ENCODE measurements around the gene TGM2. TPM values are rescaled to one million over a fixed set of nuclear protein-coding genes. Genes with fewer than 3 reads are reported as not detected.

Gene TGM2
- total RNA-seq, 1 experiment from 2014 or later: 113 TPM

- H3K4me3 ChIP-seq (ENCODE audit: low read depth in 2 of 2, low read length in 2 of 2): no peak overlapping the region
- H3K4me1 ChIP-seq (ENCODE audit: control insufficient read depth, insufficient read depth, low read length): peaks cover 29% of the 10 kb centered on the region
- peak; percentile 64 for ATAC-seq
- DNase-seq (ENCODE audit: low read depth, low spot score): no peak
- peaks cover 3% of the 10 kb centered on the region for H3K36me3 ChIP-seq (ENCODE audit: control insufficient read depth, insufficient read depth, low read length)
- POLR2A ChIA-PET: no interaction called here
- CTCF ChIA-PET: interaction anchor here (0.5 to 0.7 kb wide), 2 partner anchors 74 to 937 kb away, joined by 3 to 4 read pairs; no protein-coding TSS in a partner anchor
- TF ChIP-seq TCF7L2 (IDR thresholded peaks at IDR 0.05; ENCODE audit: low read depth, low read length) (no peak), CTCF (IDR thresholded peaks at IDR 0.05) (no peak)
- no peaks in the 10 kb centered on the region for H3K27me3 ChIP-seq (ENCODE audit: control insufficient read depth, insufficient read depth, low read length)
- intact Hi-C loops (cut with micrococcal nuclease; ENCODE audit: unreplicated experiment) (no loop called here), in situ Hi-C loops (cut with HindIII; ENCODE audit: low pct_unique_long_range_greater_than_20kb, low sequenced_read_pairs) (no loop called here)
- H3K27ac ChIP-seq (ENCODE audit: low read length): peak overlapping the region; percentile 72
- H3K9me3 ChIP-seq (ENCODE audit: control insufficient read depth, insufficient read depth, low read depth, low read length): no peaks in the 10 kb centered on the region
- BruUV-seq (replicated peaks): no TSS peak
These were observed 21.2 kb downstream of the TGM2 start for GRCh38 chr20:38143646-38144554.

GRCh38 chr20:38143238-38143645, 21.8 kb downstream of the TGM2 start:
- POLR2A ChIA-PET: no interaction called here
- intact Hi-C loops (cut with micrococcal nuclease; ENCODE audit: unreplicated experiment): no loop called here
- ATAC-seq (no peak), DNase-seq (ENCODE audit: low read depth, low spot score) (no peak)
- no peaks in the 10 kb centered on the region for H3K27me3 ChIP-seq (ENCODE audit: control insufficient read depth, insufficient read depth, low read length)
- H3K4me3 ChIP-seq (ENCODE audit: low read depth in 2 of 2, low read length in 2 of 2): no peak overlapping the region
- H3K27ac ChIP-seq (ENCODE audit: low read length): peak overlapping the region; percentile 72
- peaks cover 29% of the 10 kb centered on the region for H3K4me1 ChIP-seq (ENCODE audit: control insufficient read depth, insufficient read depth, low read length)
- peaks cover 3% of the 10 kb centered on the region; the same call in 1 of the 2 replicates for H3K36me3 ChIP-seq (ENCODE audit: control insufficient read depth, insufficient read depth, low read length)
- H3K9me3 ChIP-seq (ENCODE audit: control insufficient read depth, insufficient read depth, low read depth, low read length): no peaks in the 10 kb centered on the region
- in situ Hi-C loops (cut with HindIII; ENCODE audit: low pct_unique_long_range_greater_than_20kb, low sequenced_read_pairs): no loop called here
- no peak for TF ChIP-seq CTCF (IDR thresholded peaks at IDR 0.05)
- no peak for TF ChIP-seq REST (IDR thresholded peaks at IDR 0.05; ENCODE audit: insufficient read depth in 1 of 2, low read depth in 2 of 2, low read length in 1 of 2)
- TF ChIP-seq POLR2AphosphoS5 (IDR thresholded peaks at IDR 0.05; ENCODE audit: low read depth, low read length): no peak
- TF ChIP-seq TCF7L2 (IDR thresholded peaks at IDR 0.05; ENCODE audit: low read depth, low read length): no peak
- no peak for TF ChIP-seq SIN3A (IDR thresholded peaks at IDR 0.05; ENCODE audit: borderline replicate concordance, insufficient read depth, low read depth, low read length)
- BruUV-seq (replicated peaks): no TSS peak
- CTCF ChIA-PET: no interaction called here
